LNCAP (cell line): ENCODE data around the gene MYL5.

ENCODE experiments used
- CTCF ChIP-seq: fragments of 450-650 bp; IDR thresholded peaks from 2 replicates; pipeline ENCODE4 v1.5.1; 2017; ENCODE audit warnings: mild to moderate bottlenecking

MYL5 gene

GRCh38 chr4:628821-629635, 45.3 kb upstream of the MYL5 start:
- TF ChIP-seq CTCF = no peak

GRCh38 chr4:629636-629914, 44.8 kb upstream of the MYL5 start:
- no peak for TF ChIP-seq CTCF

GRCh38 chr4:629915-630641, 44.3 kb upstream of the MYL5 start:
- no peak for TF ChIP-seq CTCF

- TF ChIP-seq CTCF = no peak
These were observed 43.7 kb upstream of the MYL5 start for GRCh38 chr4:630656-631055.

- TF ChIP-seq CTCF = no peak
These were observed 42.0 kb upstream of the MYL5 start for GRCh38 chr4:632196-632790.

- no peak for TF ChIP-seq CTCF
These were observed 41.4 kb upstream of the MYL5 start for GRCh38 chr4:632926-633325.

GRCh38 chr4:633406-633805, 40.9 kb upstream of the MYL5 start:
- TF ChIP-seq CTCF = no peak
